Right kidney (tissue), 1 donor: ENCODE results near the gene TSSK2.

Experiments
- DNase-seq: peaks from one replicate; pipeline ENCODE4 v3.0.0-alpha.2; 2016

Gene TSSK2

GRCh38 chr22:19169002-19169946 is 38.2 kb downstream of the TSSK2 start:
- DNase-seq = no peak

- DNase-seq = no peak
Measured at GRCh38 chr22:19169947-19170318, 38.8 kb downstream of the TSSK2 start.

GRCh38 chr22:19172213-19173046 is 41.3 kb downstream of the TSSK2 start:
- DNase-seq = no peak

- no peak for DNase-seq
Measured at GRCh38 chr22:19173047-19174035, 42.2 kb downstream of the TSSK2 start.

- no peak for DNase-seq
Measured at GRCh38 chr22:19174106-19175025, 43.3 kb downstream of the TSSK2 start.

GRCh38 chr22:19175026-19175601 is 44.0 kb downstream of the TSSK2 start:
- DNase-seq = no peak

- DNase-seq = no peak
Measured at GRCh38 chr22:19175602-19176174, 44.6 kb downstream of the TSSK2 start.

GRCh38 chr22:19176175-19176643 is 45.1 kb downstream of the TSSK2 start:
- DNase-seq = no peak

- no peak for DNase-seq
Measured at GRCh38 chr22:19176732-19177131, 45.6 kb downstream of the TSSK2 start.

- DNase-seq = no peak
Measured at GRCh38 chr22:19177164-19178064, 46.3 kb downstream of the TSSK2 start.

GRCh38 chr22:19178065-19178656 is 47.1 kb downstream of the TSSK2 start:
- DNase-seq = peak; percentile 82

- DNase-seq = peak; percentile 86
Measured at GRCh38 chr22:19178657-19179496, 47.8 kb downstream of the TSSK2 start, which contains the start of gene SLC25A1. Gene SLC25A1 (minus strand): TSS chr22:19178736. CDS start chr22:19178673, 63 bp downstream.

GRCh38 chr22:19179497-19180048 is 48.5 kb downstream of the TSSK2 start:
- DNase-seq = no peak

GRCh38 chr22:19180234-19180633 is 49.1 kb downstream of the TSSK2 start:
- DNase-seq = no peak

- no peak for DNase-seq
Measured at GRCh38 chr22:19180740-19181410, 49.8 kb downstream of the TSSK2 start.

GRCh38 chr22:19181786-19182471 is 50.8 kb downstream of the TSSK2 start:
- DNase-seq = no peak
